ENCODE data around the gene SIK2.

The SIK2 gene

DNA sequence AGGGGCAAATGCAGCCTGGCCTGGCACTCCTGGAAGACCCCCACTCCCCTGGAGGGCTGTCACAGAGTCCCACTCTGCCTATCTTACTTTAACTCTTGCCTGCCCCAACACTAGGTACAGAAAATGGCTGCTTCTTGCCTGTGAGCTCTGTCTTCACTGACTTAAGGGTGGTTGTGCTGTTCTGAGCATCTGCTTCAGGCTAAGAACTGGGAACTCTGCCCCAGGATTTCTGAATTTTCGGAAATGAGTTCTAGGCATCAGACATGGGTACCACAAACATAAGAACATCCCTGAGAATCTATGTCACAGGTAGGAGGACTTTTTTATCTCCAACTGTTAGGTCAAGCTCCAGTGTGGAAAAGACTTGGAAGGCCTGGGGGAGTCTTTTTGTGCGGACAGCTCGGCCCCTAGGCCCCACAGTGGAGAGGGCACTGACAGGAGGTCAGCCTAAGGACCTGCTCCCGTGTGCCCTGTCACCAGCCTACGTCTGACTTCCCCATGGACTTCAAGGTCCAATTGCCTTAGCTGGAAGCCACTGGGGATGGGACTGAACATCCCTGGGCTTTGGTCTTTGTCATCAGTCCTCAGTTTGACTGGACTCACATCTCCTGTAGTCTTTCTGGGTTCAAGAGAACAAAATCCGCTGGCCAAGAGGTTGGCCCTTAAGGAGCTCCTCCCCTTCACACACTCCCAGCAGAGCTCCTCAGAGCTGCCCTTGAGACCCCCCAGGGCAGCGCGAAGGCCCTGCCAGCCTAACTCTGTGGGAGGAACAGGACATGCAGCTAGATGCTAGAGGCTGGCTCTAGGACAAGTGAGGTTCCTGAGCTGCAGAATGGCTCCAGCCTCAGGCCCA lies 132.1 kb downstream of the SIK2 start:
- DNase-seq, result no peak

DNA sequence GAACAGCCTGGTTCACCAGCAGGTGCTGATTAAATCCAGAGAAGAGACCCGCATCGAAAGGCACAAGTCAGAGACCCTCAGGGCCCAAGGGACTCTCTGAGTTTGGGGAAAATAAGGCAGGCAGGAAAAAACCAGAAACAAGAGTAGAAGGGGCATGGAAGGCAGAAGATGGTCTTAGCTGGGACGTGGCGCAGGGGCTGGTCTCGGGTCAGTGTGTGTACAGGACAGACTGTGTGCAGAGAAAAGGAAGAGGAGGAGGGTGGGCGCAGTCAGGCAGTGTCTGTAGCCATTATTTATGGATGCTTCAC lies 132.7 kb downstream of the SIK2 start:
- DNase-seq, result no peak

DNA sequence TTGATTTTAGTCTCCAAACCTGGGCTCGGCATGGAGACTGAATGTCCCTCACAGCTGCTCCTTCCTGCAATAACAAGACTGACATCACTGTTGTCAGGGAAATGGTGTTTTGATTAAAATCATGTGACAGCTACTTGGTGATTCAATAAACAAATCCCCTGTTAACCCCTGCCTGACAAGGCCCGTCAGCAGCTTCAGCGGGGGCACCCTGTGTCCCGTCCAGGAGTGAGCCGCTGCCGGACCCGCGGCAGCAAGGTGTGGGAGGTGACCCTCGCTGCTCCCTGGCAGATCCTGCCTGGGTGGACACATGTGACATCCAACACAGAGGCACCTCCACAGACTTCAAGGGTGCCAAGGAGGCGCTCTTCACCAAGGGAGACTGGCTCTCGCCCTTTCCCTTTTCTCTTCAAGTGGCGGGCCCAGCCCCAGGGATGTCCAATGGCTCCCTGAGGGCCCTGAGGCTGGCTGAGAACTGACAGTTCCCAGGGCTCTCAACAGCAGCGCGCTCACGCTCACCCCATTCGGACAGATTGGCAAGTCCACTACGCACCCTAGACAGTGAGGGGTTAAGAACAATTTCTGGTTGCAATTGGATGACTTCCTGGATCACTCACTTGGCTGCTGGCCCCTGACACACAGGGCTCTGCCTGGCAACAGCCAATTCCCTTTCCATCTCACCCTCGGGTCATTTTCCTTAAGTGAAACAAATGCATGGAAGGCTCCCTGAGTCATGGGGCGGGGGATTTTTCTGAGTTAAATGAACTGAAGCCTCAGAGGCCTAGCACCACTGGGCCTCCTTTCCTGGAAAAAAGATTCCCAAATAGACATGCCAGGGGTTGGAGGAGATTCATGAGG lies 133.2 kb downstream of the SIK2 start:
- no peak for DNase-seq

DNA sequence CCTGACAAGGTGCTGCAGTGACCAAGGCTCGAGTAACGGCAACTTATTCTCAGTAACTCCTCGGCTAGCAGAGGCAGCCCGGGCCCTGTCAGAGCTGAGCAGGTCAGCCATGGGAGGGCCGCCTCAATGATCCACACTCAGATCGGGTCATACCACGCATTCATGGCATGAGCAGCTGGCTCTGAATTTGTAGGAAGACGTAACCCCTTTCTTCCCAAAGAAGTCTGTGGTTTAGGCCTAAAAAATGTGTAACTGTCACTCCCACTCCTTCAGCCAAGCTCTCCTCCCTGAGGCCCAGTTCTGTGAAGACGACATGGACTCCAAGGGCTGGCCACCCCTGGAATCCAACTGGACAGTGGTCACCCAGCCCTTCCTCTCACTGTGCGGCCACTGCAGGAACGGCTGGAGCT lies 133.9 kb downstream of the SIK2 start:
- no peak for DNase-seq

DNA sequence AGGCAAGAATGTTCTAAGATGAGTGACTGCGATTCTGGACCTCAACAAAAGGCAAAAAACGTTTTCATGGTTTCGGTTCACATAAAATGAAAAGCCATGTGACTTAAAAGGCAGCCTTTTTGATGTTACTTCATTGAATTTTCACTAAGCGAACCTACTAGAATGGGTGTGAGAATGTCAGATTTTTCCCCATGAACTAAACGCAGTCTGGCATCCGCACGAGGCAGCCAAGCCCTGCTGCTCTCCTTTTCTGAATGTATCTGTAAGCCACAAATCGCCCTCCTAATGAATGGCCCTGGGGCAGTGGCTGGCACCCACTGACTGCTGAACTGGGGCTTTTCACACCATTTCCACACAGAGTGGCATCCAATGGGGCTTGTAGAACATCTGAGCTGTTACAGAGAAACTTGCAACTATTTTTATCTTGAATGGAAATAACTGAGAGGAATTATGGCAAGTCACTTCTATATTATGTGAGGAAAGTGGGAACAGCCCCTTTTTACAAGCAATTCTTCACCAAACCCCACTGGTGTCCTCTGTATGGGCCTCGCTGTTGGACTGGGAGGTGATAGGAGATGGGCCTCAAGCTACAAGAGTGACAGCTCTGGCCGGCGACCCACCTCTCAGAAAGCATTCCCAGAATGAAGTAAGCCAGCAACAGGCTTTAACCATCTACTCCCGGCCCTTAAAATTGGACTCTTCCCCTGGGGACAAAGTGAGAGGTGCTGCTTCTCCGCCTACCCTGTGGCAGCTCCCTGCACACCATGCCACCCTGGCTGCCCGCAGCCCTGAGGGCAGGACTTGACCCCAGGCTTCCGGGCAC lies 134.6 kb downstream of the SIK2 start:
- no peak for DNase-seq

DNA sequence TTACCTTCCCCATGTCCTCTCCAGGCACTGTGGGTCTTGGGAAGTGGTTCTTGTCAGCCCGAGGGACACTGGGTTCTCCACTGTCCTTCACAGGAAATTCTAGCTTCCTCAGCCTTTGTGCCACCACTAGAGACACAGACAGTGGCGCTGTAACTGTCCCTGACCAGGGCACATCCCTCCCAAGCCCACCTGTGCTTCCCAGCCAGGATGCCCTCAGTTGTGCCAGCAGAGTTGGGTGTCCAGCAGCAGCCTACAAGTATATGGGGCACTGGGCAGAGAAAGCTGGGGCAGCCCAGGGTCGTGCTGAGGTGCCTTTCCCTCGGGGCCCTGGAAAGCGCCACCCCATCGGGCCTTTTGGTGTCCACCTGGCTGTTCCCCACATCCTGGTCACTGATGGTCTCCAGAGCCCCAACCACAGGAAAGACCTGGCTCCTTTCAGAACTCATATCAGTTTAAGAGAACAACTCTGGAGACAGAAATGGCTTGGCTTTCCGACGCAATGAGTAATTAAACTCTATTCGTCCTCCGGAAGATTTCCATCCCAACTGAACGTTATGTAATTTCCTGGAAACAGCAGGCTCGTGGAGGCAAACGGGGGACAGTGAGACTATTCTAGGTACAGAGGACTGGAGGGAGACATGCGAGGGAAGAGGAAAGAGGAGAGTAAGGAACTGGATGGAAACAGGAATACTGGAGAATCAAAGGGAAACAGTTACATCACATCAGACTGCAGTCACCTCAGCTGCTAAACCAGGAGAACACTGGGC lies 135.4 kb downstream of the SIK2 start:
- DNase-seq, result no peak

DNA sequence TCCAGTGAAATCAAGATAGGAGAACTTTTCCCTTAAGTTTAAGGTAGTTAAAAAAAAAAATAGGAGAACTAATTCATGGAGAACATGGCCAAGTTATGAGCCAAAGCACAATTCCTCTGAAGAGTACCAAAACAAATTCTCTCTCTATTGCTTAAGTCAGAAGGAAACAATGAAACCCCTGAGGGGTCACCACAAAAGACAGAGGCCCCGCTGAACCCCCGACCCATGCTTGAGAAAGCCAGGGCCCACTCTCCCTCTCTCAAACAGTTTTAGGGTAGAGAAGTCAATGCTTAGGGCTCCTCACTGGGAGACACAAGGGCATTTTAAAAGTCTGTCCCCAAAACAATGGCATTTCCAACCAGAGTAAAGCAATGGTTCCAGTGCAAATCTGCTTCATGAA lies 137.1 kb downstream of the SIK2 start:
- no peak for DNase-seq

DNA sequence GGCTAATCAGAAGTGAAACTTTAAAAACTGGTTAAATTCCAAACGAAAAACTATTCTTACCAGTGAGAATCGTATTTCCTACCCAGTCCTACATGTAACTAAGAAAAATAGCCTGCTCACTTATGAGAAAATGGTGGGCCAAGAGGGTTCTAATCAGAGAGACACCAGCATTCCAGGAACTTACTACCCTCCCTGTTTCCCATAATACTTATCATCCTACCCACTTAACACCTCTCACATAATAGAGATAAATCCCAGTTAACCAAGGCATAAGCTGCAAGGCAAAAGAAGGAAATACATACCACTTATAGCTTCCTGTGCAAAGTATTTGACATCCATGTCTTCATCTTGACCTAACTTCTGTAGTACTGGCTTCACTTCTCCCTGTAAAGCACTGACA lies 139.5 kb downstream of the SIK2 start:
- peak; percentile 50 for DNase-seq

DNA sequence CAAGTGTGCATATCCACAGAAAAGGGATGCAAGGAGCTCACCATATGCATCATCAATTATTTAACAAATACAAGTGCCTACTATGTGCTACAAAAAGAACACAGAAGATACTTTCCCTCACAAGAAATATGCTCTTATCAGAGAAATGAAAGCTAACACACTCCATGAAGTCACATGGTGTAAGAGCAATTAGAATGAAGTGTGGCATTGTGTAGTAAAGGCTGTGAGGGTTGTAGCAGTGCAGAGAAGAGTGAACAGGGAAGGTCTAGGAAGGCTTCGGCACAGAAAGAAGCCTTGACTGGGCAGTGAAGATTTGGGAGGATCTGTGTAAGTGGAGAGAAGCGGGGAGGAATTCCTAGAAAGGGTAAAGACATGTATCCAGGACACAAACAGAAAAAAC lies 141.5 kb downstream of the SIK2 start:
- DNase-seq, result no peak

DNA sequence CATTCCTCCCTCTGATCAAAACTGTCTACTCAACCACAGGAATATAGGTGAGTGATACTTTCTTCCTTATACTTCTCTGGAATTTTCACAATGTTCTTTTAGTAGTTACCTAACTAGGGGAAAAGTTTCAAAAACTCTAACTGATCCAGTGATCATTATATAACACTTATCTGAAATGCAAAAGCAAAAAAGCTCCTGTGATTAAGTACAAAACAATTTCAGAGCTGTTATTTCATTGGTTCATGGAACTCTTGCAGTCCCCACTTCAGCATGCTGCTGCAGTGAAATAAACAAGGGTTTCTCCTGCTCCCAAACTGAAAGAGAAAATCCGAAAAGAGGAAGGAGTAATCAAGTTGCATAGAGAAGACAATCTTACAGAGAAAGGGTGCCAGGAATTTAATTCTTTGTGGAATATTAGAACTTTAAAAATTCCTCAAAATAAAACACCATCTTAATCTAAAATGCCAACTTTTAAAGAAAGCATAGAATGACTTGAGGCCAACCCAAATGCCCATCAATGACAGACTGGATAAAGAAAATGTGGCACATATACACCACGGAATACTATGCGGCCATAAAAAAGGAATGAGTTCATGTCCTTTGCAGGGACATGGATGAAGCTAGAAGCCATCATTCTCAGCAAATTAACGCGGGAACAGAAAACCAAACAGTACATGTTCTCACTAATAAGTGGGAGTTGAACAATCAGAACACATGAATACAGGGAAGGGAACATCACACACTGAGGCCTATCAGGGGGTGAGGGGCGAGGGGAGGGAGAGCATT lies 143.7 kb downstream of the SIK2 start:
- no peak for DNase-seq

DNA sequence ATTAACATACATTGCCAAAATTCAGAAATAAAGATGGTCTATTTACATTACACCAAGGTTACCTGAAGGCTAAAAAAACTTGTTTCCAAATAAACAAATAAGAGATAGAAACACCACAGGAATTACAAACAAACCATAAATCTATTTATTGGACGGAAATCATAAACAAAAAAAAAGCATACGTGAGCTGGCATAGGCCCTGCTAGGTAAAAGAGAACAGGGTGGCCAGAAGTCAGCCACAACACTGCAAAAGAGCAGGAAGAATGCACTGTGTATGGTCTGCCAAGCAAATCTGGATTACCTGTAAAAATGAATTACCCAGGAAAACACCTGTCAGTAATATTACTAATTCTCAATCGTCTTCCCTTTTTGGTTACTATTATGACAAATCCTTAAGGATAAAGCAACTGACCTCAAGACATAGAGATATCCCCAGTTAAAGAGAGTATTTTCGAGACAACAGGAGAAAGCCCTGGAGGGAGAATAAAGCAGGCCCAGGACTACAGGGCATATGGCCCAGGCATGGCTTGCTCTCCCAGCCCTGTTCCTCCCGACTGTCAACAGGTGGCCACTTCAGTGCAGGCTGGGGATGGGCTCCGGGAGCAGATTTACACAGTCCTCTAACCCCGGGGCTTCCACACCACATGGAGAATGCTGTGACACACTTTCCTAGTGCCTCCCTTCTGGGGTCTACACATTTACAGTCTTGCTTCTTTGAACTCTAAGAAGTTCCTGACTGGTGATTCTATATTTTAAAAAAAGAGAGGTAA lies 146.0 kb downstream of the SIK2 start:
- DNase-seq, result no peak

DNA sequence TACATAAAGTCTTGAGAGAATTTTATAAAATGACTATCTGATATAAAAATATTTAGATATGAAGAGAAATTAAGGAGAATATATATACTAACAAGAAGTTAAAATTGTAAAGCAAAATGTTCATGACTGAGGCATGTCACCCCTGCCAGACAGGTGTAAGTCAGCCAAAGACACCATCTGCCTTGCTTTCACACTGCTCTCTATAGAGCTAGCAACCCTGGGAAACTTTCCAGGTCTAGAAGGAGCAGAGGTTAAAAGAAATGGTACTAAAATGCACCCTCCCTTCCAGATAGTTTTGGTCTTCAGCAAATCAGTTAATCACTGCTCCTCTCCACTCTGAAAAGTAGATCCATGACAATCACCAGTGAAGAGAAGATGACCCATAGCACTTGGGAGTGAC lies 147.4 kb downstream of the SIK2 start:
- DNase-seq, result no peak

DNA sequence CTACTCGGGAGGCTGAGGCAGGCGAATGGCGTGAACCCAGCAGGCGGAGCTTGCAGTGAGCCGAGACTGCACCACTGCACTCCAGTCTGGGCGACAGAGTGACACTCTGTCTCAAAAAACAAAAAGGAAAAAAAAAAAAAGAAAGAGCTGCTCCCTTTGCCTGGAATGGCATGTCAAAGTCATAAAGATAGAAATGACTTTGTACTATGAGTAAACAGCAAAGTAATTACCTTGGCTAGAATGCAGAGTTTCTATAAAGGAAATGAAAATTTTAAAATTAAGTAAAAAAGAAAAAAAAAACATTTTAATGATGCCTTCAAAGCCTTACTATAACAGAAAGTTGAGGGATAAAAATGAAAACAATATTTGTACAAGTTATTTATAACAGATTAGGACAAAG lies 153.8 kb downstream of the SIK2 start:
- DNase-seq, result no peak

DNA sequence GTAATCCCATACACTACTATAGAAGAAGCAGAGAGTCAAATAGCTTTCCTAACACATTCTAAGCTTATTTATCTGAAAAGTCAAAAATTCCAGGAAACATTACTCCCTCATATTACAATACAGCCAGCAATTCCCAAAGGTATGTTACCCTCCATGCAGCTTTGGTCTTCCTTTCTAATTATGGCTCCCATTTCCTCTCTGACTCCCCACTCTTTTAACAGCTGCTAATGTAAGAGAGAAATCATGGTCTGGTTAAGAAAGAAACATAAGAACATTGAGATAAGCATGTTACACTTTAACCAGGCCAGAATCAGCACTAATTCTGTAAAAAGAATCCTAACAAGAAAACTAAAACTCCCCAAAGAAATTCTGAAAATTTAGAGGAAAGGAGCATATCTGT lies 157.1 kb downstream of the SIK2 start:
- DNase-seq, result no peak

DNA sequence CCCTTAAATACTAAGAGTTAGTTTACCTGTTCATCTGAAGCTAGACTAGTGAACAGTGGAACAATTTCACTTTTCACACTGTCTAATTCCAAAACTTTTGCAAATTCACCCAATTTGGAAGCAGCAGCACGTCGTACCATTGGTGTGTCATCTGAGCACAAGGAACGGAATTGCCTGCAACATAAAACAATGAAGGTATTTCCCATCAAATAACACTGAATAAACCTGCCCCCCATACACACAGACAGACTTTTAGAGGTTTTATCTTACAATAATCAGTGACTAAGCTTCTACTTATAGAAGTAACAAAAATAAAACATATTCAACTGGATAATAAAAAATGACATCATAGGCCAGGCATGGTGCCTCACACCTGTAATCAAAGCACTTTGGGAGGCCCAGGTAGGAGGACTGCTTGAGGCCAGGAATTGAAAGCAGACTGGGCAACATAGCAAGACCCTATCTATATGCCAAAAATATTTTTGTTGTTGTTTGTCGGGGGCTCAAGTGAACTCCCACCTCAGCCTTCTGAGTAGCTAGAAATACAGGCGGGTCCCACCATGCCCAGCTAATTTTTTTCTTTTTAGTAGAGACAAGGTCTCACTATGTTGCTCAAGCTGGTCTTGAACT lies 157.6 kb downstream of the SIK2 start:
- no peak for DNase-seq

DNA sequence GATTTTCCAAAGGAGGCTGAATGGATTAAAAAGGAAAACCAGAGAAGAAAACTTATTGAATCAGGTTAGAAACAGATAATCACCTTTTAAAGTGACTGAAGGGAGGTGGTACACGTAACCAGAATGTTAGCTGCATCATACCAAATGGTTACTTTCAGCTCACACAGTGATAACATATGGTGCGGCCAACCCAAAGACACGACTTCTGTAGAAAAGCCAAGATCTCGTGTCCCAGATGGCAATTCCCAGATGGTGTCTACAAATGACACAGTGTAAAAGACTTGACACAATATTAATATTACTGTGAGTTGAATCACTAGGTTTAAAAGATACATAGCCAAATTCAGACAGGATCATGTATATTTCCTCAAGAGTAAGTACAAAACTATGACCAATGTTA lies 158.8 kb downstream of the SIK2 start:
- DNase-seq, result no peak

DNA sequence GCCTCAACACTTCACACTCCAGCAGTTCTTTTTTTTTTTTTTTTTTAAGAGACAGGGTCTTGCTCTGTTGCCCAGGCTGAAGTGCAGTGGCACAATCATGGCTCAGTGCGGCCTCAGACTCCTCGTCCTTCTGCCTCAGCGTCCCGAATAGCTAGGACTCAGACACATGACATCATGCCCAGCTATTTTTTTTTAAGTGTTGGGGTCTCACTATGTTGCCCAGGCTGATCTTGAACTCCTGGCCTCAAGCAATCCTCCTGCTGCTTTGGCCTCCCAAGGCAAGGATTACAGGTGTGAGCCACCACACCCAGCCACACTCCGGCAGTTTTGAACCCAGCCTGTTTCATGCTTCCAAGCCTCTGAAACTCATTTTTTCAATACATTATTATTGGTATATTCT lies 160.3 kb downstream of the SIK2 start:
- DNase-seq, result no peak

DNA sequence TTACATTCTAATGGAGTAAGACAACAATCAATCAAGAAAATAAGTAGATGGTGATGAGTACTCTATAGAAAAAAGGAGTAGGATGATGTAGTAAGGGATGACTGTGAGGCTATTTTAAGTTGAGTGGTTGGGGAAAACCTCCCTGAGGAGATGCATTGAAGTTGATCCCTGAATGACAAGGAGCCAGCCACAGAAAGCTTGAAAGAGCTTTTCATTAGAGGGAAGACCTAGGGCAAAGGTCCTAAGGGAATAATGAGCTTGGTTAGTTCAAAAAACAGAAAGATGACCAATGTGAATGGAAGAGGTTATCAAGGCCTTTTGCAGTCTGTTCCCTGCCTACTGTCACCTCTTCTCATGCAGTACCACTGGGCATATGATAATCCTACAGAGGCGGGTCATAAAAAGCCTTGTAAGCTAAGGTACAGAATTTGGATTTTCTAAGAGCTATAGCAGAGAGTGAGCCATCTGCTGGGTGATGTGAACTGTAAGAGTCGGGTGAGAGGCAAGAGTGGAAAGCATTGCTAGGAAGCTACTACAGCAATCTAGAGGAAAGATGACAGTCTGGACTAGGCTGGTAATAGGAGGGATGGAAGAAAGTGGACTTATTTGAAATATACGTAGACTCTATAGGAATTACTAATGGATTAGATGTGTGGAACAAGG lies 160.9 kb downstream of the SIK2 start:
- DNase-seq, result peak; percentile 39

DNA sequence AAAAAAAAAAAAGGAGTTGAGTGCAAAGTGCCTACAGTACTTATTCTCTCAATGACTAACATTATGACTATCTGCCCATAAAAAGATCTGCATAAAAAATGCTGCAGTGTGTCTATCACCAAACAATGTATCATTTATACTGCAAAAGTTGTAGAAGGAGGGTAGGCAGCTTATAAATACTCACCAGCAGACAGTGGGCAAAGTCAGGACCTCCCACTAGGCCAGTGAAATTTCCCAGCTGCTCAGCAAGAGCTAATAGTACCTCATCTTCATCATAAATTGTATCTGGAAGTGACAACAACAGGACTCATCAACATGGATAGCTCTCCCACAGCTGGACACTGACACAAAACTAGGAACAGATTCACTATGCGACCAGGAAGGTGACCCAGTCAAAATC lies 162.4 kb downstream of the SIK2 start:
- no peak for DNase-seq

Measured in hematopoietic multipotent progenitor cell treated with erythropoietin and hydrocortisone succinate and interleukin-3 and kit ligand, for 8 days (in vitro differentiated cells).